ENCODE results near the gene ETAA1. TPM values are rescaled to one million over a fixed set of nuclear protein-coding genes. Genes with fewer than 3 reads are reported as not detected.

Gene ETAA1
- 15.5 and 17.7 TPM in 2 replicates for total RNA-seq (2014; rRNA removed; shearing (Covaris generic))

DNA sequence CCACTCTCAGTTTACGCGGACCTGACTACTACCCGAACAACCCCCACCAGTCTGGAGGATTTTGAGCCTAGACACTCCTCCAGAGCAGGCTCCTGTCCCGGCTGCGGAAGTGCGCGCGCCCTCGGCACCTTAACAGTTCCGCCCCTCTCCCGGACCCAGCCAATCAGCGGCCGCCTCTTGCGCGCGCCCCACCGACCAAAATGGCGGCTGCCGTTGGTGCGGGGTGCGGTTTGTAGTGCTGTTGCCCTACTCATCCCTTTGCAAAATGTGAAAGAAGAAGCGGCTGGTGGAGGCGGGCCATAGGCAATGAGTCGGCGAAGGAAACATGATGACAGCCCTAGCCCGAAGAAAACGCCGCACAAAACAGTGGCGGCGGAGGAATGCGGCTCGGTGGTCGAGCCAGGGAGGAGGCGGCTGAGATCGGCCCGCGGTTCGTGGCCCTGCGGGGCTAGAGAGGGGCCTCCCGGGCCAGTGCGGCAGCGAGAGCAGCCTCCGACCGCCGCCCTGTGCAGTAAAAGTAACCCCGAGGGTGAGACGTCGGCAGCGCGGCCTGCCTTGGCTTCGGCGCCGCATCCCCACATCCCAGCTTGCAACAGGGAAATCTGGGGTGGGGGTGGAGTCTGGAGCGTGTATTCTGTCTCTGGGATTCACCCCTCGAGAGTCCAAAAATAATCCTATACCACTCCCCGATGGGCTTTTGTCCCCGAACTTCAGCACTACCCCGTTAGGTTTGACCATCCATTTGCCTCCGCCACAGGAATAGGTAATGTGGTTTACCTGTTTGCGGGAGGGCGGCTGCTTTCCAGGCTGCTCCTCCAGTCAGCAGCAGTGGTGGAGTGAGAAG, at the start of gene ETAA1:
Gene ETAA1, plus strand, starts transcription at position 191 of the 844 bp plus-strand sequence. Its CDS starts 116 bp downstream, at position 307.

Data from A375 (cell line).